ENCODE data around the gene RB1. TPM values are rescaled to one million over a fixed set of nuclear protein-coding genes. Genes with fewer than 3 reads are reported as not detected.
"Not testable (repeated sequence)": the region's sequence is repeated elsewhere in the genome, so short reads cannot be mapped to it uniquely, and the experiment has no call there.

The RB1 gene
- total RNA-seq, 1 donor from 2014 or later = 36.2 TPM

DNA sequence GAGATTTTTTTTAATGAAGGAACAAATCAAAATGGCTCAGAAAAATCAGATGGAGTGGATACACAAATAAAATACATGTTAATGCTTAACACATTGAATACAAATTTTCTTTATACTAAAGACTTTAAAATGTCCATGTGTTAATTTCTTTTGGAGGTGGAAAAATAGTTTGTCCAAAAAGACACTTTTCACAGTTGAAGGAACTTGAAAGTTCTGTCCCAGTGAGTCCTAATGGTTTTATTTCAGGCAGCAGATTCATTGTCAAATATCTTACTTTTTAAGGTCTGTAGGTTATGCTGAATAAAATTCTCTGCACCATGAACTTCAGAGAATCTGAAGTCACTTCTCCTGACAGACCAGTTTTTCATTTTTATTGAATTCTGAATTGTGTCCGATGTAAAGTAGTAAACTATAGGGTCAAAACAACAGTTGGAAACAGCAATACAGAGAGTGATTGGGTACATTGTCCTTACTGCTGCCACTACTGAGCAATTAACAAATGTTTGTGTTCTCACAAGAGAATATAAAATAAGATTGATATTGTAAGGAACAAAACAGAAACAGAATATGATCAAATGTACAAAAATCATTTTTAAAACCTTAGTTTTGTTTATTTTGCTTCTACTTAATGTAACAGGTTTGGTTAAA lies 107.7 kb downstream of the RB1 start:
- H3K36me3 Mint-ChIP-seq (ENCODE audit: low read depth, unreplicated experiment) = peaks cover 32% of the 10 kb centered on the region
- H3K9me3 Mint-ChIP-seq (ENCODE audit: unreplicated experiment) = no peaks in the 10 kb centered on the region
- no peaks in the 10 kb centered on the region for H3K27me3 Mint-ChIP-seq (ENCODE audit: unreplicated experiment)
- H3K27ac Mint-ChIP-seq (ENCODE audit: unreplicated experiment) = peak overlapping the region; percentile 99
- DNase-seq (ENCODE audit: low spot score) = no peak
- H3K4me1 Mint-ChIP-seq (ENCODE audit: unreplicated experiment) = peaks cover 25% of the 10 kb centered on the region
- TF ChIP-seq, protein P1, sequence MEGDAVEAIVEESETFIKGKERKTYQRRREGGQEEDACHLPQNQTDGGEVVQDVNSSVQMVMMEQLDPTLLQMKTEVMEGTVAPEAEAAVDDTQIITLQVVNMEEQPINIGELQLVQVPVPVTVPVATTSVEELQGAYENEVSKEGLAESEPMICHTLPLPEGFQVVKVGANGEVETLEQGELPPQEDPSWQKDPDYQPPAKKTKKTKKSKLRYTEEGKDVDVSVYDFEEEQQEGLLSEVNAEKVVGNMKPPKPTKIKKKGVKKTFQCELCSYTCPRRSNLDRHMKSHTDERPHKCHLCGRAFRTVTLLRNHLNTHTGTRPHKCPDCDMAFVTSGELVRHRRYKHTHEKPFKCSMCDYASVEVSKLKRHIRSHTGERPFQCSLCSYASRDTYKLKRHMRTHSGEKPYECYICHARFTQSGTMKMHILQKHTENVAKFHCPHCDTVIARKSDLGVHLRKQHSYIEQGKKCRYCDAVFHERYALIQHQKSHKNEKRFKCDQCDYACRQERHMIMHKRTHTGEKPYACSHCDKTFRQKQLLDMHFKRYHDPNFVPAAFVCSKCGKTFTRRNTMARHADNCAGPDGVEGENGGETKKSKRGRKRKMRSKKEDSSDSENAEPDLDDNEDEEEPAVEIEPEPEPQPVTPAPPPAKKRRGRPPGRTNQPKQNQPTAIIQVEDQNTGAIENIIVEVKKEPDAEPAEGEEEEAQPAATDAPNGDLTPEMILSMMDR (IDR thresholded peaks at IDR 0.05; ENCODE audit: unreplicated experiment) = no peak
- H3K4me3 Mint-ChIP-seq (ENCODE audit: unreplicated experiment) = peak overlapping the region; percentile 100

DNA sequence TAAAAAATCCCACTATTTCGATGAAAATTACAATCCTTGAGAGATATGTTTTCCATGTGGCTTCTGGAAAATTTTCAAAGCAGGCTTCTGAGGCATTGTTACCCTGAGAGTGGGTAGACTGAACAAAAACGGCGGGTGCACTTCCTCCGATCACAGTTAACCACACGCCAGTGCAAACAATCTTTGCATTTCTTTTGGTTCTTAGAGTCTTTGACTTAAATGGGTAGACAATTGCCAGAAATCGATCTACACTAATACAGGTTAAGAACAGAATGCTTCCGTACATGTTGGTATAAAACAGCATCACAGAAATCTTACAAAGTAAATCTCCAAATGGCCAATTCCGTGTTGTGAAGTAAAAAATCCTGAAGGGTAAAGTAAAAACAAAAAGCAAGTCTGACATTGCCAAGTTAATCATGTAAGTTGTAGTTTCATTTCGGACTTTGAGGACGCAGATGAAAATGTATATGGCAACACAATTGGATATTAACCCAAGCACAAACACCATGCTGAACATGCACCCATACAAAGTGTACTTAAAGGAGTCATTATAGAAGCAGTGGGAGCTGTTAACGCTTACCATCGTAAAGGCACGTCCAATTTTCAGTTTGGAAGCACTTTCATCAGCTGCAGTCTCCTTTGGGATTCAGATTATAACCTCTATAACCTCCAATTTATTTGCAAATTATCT lies 108.4 kb downstream of the RB1 start:
- Mint-ChIP-seq H3K36me3 (ENCODE audit: low read depth, unreplicated experiment) (peaks cover 35% of the 10 kb centered on the region), H3K4me3 (ENCODE audit: unreplicated experiment) (peak overlapping the region; percentile 100), H3K4me1 (ENCODE audit: unreplicated experiment) (peaks cover 23% of the 10 kb centered on the region), H3K9me3 (ENCODE audit: unreplicated experiment) (no peaks in the 10 kb centered on the region), H3K27me3 (ENCODE audit: unreplicated experiment) (no peaks in the 10 kb centered on the region), H3K27ac (ENCODE audit: unreplicated experiment) (peak overlapping the region; percentile 99)
- TF ChIP-seq, protein P1 (IDR thresholded peaks at IDR 0.05; ENCODE audit: unreplicated experiment) = no peak
- no peak for DNase-seq (ENCODE audit: low spot score)

DNA sequence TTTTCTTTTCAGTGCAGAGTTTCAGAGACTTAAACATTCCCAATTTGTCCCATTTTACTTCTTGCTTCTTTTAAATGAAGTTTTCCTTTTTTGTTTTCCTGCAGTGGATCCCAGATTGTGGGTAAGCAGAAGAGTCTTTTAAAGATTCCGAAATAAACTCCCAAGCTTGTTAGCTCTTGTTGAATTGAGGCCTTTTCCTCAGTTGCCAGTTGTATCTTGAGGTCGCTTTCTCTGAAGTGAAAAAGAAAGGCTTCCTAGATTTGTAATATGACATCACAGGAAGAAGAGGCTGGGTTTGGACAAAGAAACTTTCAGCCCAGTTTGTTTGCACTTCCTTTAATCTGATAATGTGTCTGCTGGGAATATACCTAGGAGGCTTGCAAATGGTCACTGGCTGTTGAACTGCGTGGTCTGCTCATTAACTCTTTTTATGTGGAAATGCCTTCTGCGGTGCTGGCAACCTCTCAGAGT lies 109.4 kb downstream of the RB1 start, which contains the start of gene LPAR6:
Gene LPAR6, minus strand, starts transcription at position 233 of the 471 bp plus-strand sequence. CDS start 690 bp downstream, outside the sequence.
- Mint-ChIP-seq H3K4me1 (ENCODE audit: unreplicated experiment) (peaks cover 18% of the 10 kb centered on the region), H3K4me3 (ENCODE audit: unreplicated experiment) (peak within 1 kb of the TSS; percentile 100), H3K36me3 (ENCODE audit: low read depth, unreplicated experiment) (peaks cover 44% of the 10 kb centered on the region), H3K9me3 (ENCODE audit: unreplicated experiment) (peaks cover 8% of the 10 kb centered on the region), H3K27me3 (ENCODE audit: unreplicated experiment) (no peaks in the 10 kb centered on the region), H3K27ac (ENCODE audit: unreplicated experiment) (peak within 1 kb of the TSS; percentile 99)
- DNase-seq (ENCODE audit: low spot score) = peak; percentile 14
- TF ChIP-seq, protein P1 (IDR thresholded peaks at IDR 0.05; ENCODE audit: unreplicated experiment) = no peak

DNA sequence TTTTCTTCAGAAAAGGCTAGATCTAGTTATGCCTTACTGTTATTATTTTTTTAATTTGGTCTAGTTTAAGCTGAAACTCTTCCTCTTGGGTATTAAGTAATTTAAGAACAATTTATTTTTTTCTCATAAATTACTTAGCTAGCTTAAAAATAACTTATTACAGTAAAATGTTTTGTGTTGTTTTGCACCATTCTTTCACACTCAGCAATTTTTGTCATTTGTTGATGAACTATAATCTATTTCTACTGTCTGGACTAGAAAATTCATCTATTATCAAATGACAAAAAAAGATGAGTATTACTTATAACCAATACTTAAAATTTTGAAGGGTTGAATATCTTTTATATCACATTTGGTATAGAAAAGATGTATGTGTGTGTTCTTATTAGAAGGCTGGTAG lies 111.0 kb downstream of the RB1 start:
- no peak overlapping the region for H3K4me3 Mint-ChIP-seq (ENCODE audit: unreplicated experiment)
- no peaks in the 10 kb centered on the region for H3K27me3 Mint-ChIP-seq (ENCODE audit: unreplicated experiment)
- H3K4me1 Mint-ChIP-seq (ENCODE audit: unreplicated experiment) = peaks cover 11% of the 10 kb centered on the region
- no peak overlapping the region for H3K27ac Mint-ChIP-seq (ENCODE audit: unreplicated experiment)
- peaks cover 8% of the 10 kb centered on the region for H3K9me3 Mint-ChIP-seq (ENCODE audit: unreplicated experiment)
- DNase-seq (ENCODE audit: low spot score) = no peak
- H3K36me3 Mint-ChIP-seq (ENCODE audit: low read depth, unreplicated experiment) = peaks cover 52% of the 10 kb centered on the region
- TF ChIP-seq, protein P1 (IDR thresholded peaks at IDR 0.05; ENCODE audit: unreplicated experiment) = no peak

DNA sequence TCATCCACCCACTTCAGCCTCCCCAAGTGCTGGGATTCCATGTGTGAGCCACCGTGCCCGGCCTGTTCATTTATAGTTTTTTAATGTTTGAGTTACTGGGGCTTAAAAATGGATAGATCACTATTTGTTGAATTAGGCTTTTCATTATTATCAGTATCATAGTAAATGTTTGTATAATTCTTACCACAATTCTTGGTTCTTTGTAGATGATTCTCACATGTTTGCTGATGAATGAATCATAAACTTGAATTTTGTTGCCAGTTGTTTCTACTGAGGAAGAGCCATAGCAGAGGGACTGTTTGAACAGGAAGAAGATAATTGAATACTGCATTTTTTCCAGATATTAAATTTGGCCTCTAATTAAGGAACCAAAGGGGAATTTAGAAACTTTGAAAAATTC lies 112.0 kb downstream of the RB1 start:
- TF ChIP-seq, protein P1 (IDR thresholded peaks at IDR 0.05; ENCODE audit: unreplicated experiment) = no peak
- Mint-ChIP-seq H3K4me3 (ENCODE audit: unreplicated experiment) (peak overlapping the region; percentile 82), H3K9me3 (ENCODE audit: unreplicated experiment) (peaks cover 8% of the 10 kb centered on the region), H3K4me1 (ENCODE audit: unreplicated experiment) (peaks cover 11% of the 10 kb centered on the region), H3K27me3 (ENCODE audit: unreplicated experiment) (no peaks in the 10 kb centered on the region), H3K36me3 (ENCODE audit: low read depth, unreplicated experiment) (peaks cover 53% of the 10 kb centered on the region), H3K27ac (ENCODE audit: unreplicated experiment) (no peak overlapping the region)
- DNase-seq (ENCODE audit: low spot score) = no peak

DNA sequence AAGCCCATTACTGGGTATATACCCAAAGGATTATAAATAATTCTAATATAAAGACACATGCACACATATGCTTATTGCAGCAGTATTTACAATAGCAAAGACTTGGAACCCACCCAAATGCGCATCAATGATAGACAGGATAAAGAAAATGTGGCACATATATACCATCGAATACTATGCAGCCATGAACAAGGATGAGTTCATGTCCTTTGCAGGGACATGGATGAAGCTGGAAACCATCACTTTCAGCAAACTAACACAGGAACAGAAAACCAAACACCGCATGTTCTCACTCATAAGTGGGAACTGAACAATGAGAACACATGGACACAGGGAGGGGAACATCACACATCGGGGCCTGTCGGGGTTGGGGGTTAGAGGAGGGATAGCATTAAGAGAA lies 118.5 kb downstream of the RB1 start:
- not testable (repeated sequence) for H3K4me3 Mint-ChIP-seq (ENCODE audit: unreplicated experiment); H3K4me1 Mint-ChIP-seq (ENCODE audit: unreplicated experiment); DNase-seq (ENCODE audit: low spot score); H3K27me3 Mint-ChIP-seq (ENCODE audit: unreplicated experiment); H3K27ac Mint-ChIP-seq (ENCODE audit: unreplicated experiment)
- Mint-ChIP-seq H3K9me3 (ENCODE audit: unreplicated experiment) (peaks cover 11% of the 10 kb centered on the region), H3K36me3 (ENCODE audit: low read depth, unreplicated experiment) (peaks cover 48% of the 10 kb centered on the region)

Data from endothelial cell (in vitro differentiated cells).